ENCODE data around the gene CASQ1.
A peak's percentile ranks its signal among the peaks of the same experiment; 100 is the strongest.

Gene CASQ1

GRCh38 chr1:160206421-160207117 lies 16.2 kb downstream of the CASQ1 start:
- no peak for DNase-seq

- no peak for DNase-seq
These were observed 16.8 kb downstream of the CASQ1 start for GRCh38 chr1:160207118-160207650.

- DNase-seq = no peak
These were observed 17.6 kb downstream of the CASQ1 start for GRCh38 chr1:160207771-160208556.

GRCh38 chr1:160208557-160209320 lies 18.4 kb downstream of the CASQ1 start:
- DNase-seq = no peak

GRCh38 chr1:160209321-160210046 lies 19.1 kb downstream of the CASQ1 start:
- no peak for DNase-seq

GRCh38 chr1:160210561-160210960 lies 20.2 kb downstream of the CASQ1 start:
- DNase-seq = no peak

- no peak for DNase-seq
These were observed 20.8 kb downstream of the CASQ1 start for GRCh38 chr1:160211046-160211790.

GRCh38 chr1:160214481-160215140 lies 24.2 kb downstream of the CASQ1 start:
- no peak for DNase-seq

GRCh38 chr1:160216301-160216700 lies 25.9 kb downstream of the CASQ1 start:
- no peak for DNase-seq

- DNase-seq = no peak
These were observed 27.2 kb downstream of the CASQ1 start for GRCh38 chr1:160217481-160218051.

GRCh38 chr1:160219062-160219929 lies 28.9 kb downstream of the CASQ1 start:
- DNase-seq = peak; percentile 44

- no peak for DNase-seq
These were observed 29.9 kb downstream of the CASQ1 start for GRCh38 chr1:160220301-160220700.

- DNase-seq = no peak
These were observed 30.7 kb downstream of the CASQ1 start for GRCh38 chr1:160221089-160221488.

GRCh38 chr1:160222546-160222945 lies 32.2 kb downstream of the CASQ1 start:
- no peak for DNase-seq

- DNase-seq = no peak
These were observed 34.2 kb downstream of the CASQ1 start for GRCh38 chr1:160224606-160225005.

GRCh38 chr1:160225345-160225744 lies 35.0 kb downstream of the CASQ1 start:
- DNase-seq = no peak

- no peak for DNase-seq
These were observed 36.2 kb downstream of the CASQ1 start for GRCh38 chr1:160226623-160227022.

- no peak for DNase-seq
These were observed 36.7 kb downstream of the CASQ1 start for GRCh38 chr1:160227034-160227433.

GRCh38 chr1:160227561-160227960 lies 37.2 kb downstream of the CASQ1 start:
- no peak for DNase-seq

- DNase-seq = no peak
These were observed 38.1 kb downstream of the CASQ1 start for GRCh38 chr1:160228431-160228830.

Data from NCI-H1694 treated with DMSO at 0.1 percent for 48 hours (cell line).